SK-N-SH treated with all-trans-retinoic acid at 6 μM for 48 hours (cell line): ENCODE data around the gene HOXA6.

Source experiments
- ATAC-seq: fragments of 200-7000 bp; cut with Tn5 transposase; 3 replicates; pipeline ENCODE4 v1.9.1; 2020; ENCODE audit warnings: mild to moderate bottlenecking, moderate library complexity
- ARNTL ChIP-seq: fragments of 450-650 bp; formaldehyde crosslinking; IDR thresholded peaks from 2 replicates; pipeline ENCODE4 v1.5.0; 2020; ENCODE audit warnings: low read depth, mild to moderate bottlenecking, moderate library complexity, borderline replicate concordance
- BACH2 ChIP-seq: fragments of 250-450 bp; sonication (Bioruptor Pico); IDR thresholded peaks from 2 replicates; pipeline ENCODE4 v1.9.0; 2021; ENCODE audit warnings: mild to moderate bottlenecking, borderline replicate concordance
- CREB5 ChIP-seq: fragments of 250-450 bp; sonication (Bioruptor Pico); IDR thresholded peaks from 2 replicates; pipeline ENCODE4 v1.5.1; 2020; ENCODE audit warnings: low read depth, mild to moderate bottlenecking, moderate library complexity
- CSDC2 ChIP-seq: fragments of 250-450 bp; sonication (Bioruptor Pico); IDR thresholded peaks from 2 replicates; pipeline ENCODE4 v1.5.0; 2020; ENCODE audit warnings: mild to moderate bottlenecking, moderate library complexity
- GLIS3 ChIP-seq: fragments of 250-450 bp; sonication (Bioruptor Pico); IDR thresholded peaks from 2 replicates; pipeline ENCODE4 v1.5.0; 2020; ENCODE audit warnings: mild to moderate bottlenecking, moderate library complexity
- ISL1 ChIP-seq: fragments of 250-450 bp; sonication (Bioruptor Pico); IDR thresholded peaks from 2 replicates; pipeline ENCODE4 v2.1.2; 2022; ENCODE audit warnings: mild to moderate bottlenecking, moderate library complexity
- PATZ1 ChIP-seq: fragments of 250-450 bp; sonication (Bioruptor Pico); IDR thresholded peaks from 2 replicates; pipeline ENCODE4 v1.8.0; 2020; ENCODE audit warnings: mild to moderate bottlenecking, moderate library complexity, borderline replicate concordance
- POU6F1 ChIP-seq: fragments of 250-450 bp; sonication (Bioruptor Pico); IDR thresholded peaks from 2 replicates; pipeline ENCODE4 v1.8.0; 2021; ENCODE audit warnings: low read depth, mild to moderate bottlenecking, moderate library complexity, borderline replicate concordance
- PPARA ChIP-seq: fragments of 250-450 bp; sonication (Bioruptor Pico); IDR thresholded peaks from 2 replicates; pipeline ENCODE4 v1.5.0; 2020; ENCODE audit warnings: mild to moderate bottlenecking, borderline replicate concordance
- SNAI2 ChIP-seq: fragments of 250-450 bp; sonication (Bioruptor Pico); IDR thresholded peaks from 2 replicates; pipeline ENCODE4 v1.5.0; 2020; ENCODE audit warnings: mild to moderate bottlenecking, moderate library complexity
- TCF4 ChIP-seq: fragments of 250-450 bp; sonication (Bioruptor Pico); IDR thresholded peaks from 2 replicates; pipeline ENCODE4 v1.8.0; 2021; ENCODE audit warnings: mild to moderate bottlenecking, moderate library complexity, borderline replicate concordance
- ZC3H10 ChIP-seq: fragments of 250-450 bp; sonication (Bioruptor Pico); IDR thresholded peaks from 2 replicates; pipeline ENCODE4 v1.5.1; 2021; ENCODE audit warnings: mild to moderate bottlenecking, moderate library complexity
- ZFP3 ChIP-seq: fragments of 250-450 bp; sonication (Bioruptor Pico); IDR thresholded peaks from 2 replicates; pipeline ENCODE4 v1.5.0; 2020; ENCODE audit warnings: mild to moderate bottlenecking, moderate library complexity
- ZFP30 ChIP-seq: fragments of 450-650 bp; formaldehyde crosslinking; IDR thresholded peaks from 2 replicates; pipeline ENCODE4 v1.5.0; 2022; ENCODE audit warnings: mild to moderate bottlenecking, moderate library complexity
- ZNF565 ChIP-seq: fragments of 450-650 bp; formaldehyde crosslinking; conservative IDR thresholded peaks from 2 replicates; pipeline ENCODE4 v1.5.0; 2020; ENCODE audit warnings: low read depth, mild to moderate bottlenecking, moderate library complexity
- ZNF8 ChIP-seq: fragments of 450-650 bp; formaldehyde crosslinking; IDR thresholded peaks from 2 replicates; pipeline ENCODE4 v1.5.0; 2020; ENCODE audit warnings: mild to moderate bottlenecking, moderate library complexity

HOXA6 gene

GRCh38 chr7:27170426-27171324, 23.1 kb upstream of the HOXA6 start (continued):
- TF ChIP-seq CREB5 (CRISPR knock-in tag) (no peak), ZFP3 (CRISPR knock-in tag) (no peak), ISL1 (CRISPR knock-in tag) (no peak), GLIS3 (no peak), ZNF8 (CRISPR knock-in tag) (no peak), SNAI2 (CRISPR knock-in tag) (no peak), PATZ1 (CRISPR knock-in tag) (no peak), ZFP30 (CRISPR knock-in tag) (no peak), ZC3H10 (CRISPR knock-in tag) (no peak), BACH2 (no peak)

- TF ChIP-seq ZFP30 (CRISPR knock-in tag), result no peak
- TF ChIP-seq BACH2, result no peak
- no peak for TF ChIP-seq ZNF565 (CRISPR knock-in tag)
- no peak for TF ChIP-seq CSDC2 (CRISPR knock-in tag)
- TF ChIP-seq, all 23 proteins: peak for 0
- peak; percentile 3; the same call in 1 of the 3 replicates for ATAC-seq
Measured at GRCh38 chr7:27169658-27170425, 22.3 kb upstream of the HOXA6 start.

GRCh38 chr7:27168265-27168947, 20.8 kb upstream of the HOXA6 start:
- no peak for TF ChIP-seq ZNF565 (CRISPR knock-in tag)
- TF ChIP-seq TCF4 (CRISPR knock-in tag), result no peak
- TF ChIP-seq ZC3H10 (CRISPR knock-in tag), result no peak
- TF ChIP-seq POU6F1 (CRISPR knock-in tag), result no peak
- no peak for TF ChIP-seq CREB5 (CRISPR knock-in tag)
- ATAC-seq, result no peak

GRCh38 chr7:27167916-27168264, 20.3 kb upstream of the HOXA6 start:
- TF ChIP-seq ZFP3 (CRISPR knock-in tag), result no peak
- TF ChIP-seq ZNF565 (CRISPR knock-in tag), result no peak
- no peak for TF ChIP-seq CSDC2 (CRISPR knock-in tag)
- no peak for TF ChIP-seq PATZ1 (CRISPR knock-in tag)
- TF ChIP-seq PPARA (CRISPR knock-in tag), result no peak
- no peak for TF ChIP-seq ZNF8 (CRISPR knock-in tag)
- TF ChIP-seq ZFP30 (CRISPR knock-in tag), result no peak
- no peak for TF ChIP-seq ARNTL
- ATAC-seq, result no peak
